ENCODE data around the gene RFC1.
"Not testable (repeated sequence)": the region's sequence is repeated elsewhere in the genome, so short reads cannot be mapped to it uniquely, and the experiment has no call there.

The RFC1 gene

GRCh38 chr4:39365830-39366771 lies at the start of gene RFC1:
TSS of gene RFC1 (minus strand) at chr4:39366362. CDS start at chr4:39366241, 121 bp downstream.
- DNase-seq: peak; percentile 39 to 70

DNA sequence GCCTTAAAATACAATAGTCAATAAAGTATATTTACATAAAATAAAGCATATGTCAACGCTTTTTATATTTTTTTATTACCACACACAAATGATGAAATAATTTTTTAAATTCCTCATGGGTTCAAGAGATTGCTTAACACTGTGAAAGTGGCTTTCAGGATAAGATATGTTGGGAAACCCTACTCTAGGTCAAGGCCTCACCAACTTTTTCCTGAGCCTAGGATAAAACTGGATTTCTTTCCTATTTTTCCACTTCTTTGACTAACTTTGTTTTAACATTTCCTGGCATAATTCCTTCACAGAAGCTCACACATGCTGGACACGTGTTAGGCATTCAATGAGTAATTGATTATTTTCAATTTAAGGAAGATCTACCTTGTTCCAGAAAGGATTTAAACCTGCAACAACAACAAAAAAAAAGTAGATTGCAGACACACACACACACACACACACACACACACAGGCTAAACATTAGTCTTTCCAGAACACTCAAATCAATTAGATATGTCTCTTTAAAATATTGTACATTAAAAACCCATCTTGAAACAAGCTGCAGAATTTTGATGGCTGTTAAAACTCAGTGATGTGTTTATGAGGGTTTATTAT lies 49.6 kb upstream of the RFC1 start:
- DNase-seq: no peak

DNA sequence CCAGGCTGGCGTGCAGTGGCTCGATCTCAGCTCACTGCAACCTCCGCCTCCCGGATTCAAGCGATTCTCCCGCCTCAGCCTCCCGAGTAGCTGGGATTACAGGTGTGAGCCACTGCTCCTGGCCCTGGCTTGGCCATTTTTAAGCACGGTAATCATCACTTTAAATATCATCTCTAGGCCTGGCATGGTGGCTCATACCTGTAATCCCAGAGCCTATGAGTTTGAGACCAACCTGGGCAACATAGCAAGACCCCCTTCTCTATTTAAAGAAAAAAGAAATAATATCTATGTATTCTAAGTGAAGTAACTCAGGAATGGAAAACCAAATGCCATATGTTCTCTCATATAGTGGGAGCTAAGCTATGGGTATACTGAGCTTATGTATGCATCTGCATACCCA lies 45.4 kb upstream of the RFC1 start:
- DNase-seq: not testable (repeated sequence)

DNA sequence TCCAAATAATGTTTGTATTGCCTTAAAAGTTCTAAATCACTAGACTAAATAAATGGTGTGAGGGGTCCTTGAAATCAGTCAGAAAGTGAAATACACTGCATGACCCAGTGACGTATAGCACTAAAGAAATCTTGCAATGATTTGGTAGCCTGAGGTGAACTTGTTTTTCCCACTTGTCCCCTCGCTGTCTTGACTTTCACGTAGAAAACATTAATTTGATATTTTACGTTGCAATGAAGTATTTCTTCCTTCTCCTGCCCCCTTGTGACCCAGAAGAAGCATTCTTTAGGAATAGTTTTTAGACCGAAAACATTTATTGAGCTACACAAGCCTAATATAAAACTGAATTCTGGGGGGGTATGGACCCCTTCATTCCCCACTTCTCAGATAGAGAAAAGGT lies 44.3 kb upstream of the RFC1 start:
- DNase-seq: peak in 1 of 2 donors; percentile 2

GRCh38 chr4:39407584-39407885 lies 41.4 kb upstream of the RFC1 start:
- no peak for DNase-seq

DNA sequence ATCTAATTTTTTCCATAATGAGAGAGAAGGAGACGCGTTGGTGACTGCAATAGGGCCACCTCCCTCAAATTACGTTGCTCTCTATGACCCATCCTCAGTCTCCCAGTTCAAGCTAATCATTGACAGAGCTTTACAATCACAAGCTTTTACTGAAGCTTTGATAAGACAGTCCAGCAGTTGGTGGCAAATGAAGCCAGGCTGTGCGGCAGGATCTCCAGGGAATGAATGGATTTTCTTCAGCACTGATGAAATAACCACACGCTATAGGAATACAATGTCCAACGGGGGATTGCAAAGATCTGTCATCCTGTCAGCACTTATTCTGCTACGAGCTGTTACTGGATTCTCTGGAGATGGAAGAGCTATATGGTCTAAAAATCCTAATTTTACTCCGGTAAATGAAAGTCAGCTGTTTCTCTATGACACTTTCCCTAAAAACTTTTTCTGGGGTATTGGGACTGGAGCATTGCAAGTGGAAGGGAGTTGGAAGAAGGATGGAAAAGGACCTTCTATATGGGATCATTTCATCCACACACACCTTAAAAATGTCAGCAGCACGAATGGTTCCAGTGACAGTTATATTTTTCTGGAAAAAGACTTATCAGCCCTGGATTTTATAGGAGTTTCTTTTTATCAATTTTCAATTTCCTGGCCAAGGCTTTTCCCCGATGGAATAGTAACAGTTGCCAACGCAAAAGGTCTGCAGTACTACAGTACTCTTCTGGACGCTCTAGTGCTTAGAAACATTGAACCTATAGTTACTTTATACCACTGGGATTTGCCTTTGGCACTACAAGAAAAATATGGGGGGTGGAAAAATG lies 40.8 kb upstream of the RFC1 start, which contains the start of gene KLB:
Gene KLB, plus strand, starts transcription at position 168 of the 821 bp plus-strand sequence. Its CDS starts 20 bp downstream, at position 188.
- no peak for DNase-seq

DNA sequence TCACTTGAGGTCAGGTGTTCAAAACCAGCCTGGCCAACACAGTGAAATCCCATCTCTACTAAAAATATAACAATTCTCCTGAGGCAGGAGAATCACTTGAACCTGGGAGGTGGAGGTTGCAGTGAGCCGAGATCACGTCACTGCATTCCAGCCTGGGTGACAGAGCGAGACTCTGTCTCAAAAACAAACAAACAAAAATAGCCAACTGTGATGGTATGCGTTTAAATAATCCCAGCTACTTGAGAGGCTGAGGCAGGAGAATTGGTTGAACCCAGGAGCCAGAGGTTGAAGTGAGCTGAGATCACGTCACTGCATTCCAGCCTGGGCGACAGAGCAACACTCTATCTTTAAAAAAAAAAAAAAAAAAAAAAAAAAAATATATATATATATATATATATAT lies 35.5 kb upstream of the RFC1 start:
- DNase-seq: not testable (repeated sequence)

GRCh38 chr4:39394706-39395105 lies 28.5 kb upstream of the RFC1 start:
- DNase-seq: no peak

DNA sequence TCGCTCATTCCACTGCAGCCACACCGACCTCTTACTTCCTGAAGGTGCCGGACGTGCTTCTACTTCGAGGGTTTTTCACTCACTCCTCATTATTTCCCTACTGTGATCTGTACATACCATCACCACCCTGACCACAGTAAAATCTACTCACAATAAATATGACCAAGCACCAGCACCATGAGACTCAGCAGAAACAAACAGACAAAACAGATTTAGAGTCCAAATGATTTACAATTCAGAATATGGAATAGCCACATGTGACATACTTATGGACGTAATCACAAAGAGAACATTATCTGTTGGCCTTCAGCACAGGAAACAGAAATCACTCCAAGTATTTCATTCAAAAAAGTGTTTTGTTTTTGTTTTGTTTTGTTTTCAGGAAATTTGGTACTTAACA lies 24.4 kb upstream of the RFC1 start:
- DNase-seq: no peak

- DNase-seq: no peak
Measured at GRCh38 chr4:39384563-39384962, 18.4 kb upstream of the RFC1 start.

DNA sequence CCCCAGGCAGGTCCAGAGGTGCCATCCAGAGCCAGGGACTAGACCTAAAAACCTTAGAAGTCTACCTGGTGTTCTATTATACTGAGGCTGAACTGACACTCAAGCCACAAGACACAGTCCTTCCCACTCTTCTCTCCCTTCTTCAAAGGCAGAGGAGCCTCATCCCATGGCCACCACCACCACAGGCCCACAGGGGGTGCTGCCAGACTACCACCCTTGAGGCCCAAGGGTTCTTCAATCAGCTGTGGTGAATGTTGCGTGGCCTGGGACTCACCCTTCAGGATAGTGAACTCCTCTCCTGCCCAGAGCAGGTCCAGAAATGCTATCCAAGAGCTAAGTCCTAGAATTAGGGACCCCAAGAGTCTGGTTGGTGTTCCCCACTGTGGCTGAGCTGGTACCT lies 17.5 kb upstream of the RFC1 start:
- DNase-seq: no peak

DNA sequence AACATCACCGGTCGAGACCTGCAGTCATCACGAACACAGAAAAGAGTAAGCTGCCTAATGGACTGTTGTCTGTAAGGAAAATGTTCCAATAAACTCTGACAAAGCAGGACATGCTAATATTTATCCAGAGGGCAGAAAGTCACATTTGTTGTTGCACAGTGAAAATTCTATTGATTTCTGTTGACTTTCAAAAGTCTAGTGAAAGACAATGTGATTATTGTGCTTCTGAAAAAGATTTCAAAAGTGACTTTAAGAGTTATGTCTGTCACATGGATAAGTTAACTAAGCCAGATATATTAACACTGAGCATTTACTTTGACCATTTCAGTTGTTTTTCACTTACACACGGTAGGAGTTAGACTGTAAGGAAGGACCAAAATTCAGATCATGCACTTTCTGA lies 9.3 kb upstream of the RFC1 start:
- no peak for DNase-seq

DNA sequence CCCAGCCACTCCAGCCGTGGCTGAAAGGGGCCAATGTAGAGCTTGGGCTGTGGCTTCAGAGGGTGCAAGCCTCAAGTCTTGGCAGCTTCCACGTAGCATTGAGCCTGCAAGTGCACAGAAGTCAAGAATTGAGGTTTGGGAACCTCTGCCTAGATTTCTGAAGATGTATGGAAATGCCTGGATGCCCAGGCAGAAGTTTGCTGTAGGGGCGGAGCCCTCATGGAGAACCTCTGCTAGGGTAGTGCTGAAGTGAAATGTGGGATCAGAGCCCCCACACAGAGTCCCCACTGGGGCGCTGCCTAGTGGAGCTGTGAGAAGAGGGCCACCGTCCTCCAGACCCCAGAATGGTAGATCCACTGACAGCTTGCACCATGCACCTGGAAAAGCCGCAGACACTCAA lies 5.0 kb upstream of the RFC1 start:
- not testable (repeated sequence) for DNase-seq

DNA sequence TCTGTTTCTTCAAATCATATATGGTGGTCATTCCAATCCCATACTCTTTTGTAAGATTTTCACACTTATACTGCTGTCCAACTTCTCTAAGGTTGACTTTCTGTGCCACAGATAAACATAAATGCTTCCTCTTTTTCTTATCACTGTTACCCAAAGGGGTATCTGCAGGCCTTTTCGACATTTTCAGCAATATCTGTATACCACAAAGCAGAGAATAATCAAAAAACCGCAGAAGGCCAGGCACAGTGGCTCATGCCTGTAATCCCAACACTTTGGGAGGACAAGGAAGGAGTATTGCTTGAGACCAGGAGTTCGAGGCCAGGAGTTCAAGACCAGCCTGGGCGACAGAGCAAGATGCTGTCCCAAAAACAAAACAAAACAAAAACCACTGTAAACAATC lies 3.1 kb upstream of the RFC1 start:
- no peak for DNase-seq

DNA sequence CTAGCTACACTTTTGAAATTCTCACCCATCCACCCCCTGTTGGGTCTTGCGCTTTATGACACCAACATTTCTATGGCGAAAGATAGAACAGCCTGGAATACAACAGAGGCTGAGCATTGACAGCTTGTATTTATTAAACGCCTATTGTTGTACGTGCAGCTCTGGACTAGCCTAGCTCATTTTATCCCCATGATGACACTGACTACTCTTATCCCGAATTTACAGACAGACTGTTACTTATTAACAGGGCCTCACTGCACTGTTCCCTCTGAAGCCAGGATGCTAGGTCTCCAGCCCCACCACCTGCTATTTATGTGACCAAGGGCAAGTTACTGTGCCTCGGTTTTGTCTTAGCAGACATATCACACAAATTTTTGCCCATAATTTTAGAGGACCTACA lies 1.0 kb upstream of the RFC1 start:
- DNase-seq: no peak

DNA sequence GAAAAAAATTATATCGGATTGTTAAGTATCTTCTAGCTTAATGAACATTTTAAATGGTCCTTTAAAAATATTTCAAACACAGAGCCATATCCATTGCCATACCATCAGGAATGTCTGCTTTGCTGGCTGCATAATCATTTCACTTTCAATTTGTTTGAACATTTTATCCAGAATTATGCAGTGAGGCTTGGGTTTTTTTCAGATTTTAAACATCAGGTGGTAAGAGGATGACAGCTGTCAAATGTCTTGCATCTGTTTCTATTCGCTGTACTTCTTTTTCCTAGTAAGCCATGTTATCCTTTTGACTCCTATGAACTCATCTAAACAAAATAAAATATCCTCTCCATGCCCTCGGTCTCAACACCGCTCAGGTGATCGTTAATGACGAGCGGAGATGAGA lies 802 bp downstream of the RFC1 start:
- DNase-seq: no peak

- no peak for DNase-seq
Measured at GRCh38 chr4:39363773-39364393, 2.3 kb downstream of the RFC1 start.

GRCh38 chr4:39362827-39363226 lies 3.3 kb downstream of the RFC1 start:
- no peak for DNase-seq

DNA sequence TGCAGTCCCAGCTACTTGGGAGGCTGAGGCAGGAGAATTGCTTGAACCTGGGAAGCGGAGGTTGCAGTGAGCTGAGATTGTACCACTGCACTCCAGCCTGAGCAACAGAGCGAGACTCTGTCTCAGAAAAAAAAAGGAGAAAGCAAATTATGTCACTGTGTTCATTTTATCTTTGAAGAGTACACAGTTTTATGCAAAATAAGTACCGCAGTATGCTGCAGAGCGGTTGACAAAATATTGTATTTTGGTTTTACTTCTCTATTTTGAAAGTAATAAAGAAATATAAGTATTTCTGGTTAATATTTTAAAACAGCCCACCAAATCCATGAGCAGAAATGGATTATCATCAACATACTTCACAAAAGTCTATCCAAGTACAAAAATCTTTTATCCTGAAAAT lies 5.6 kb downstream of the RFC1 start:
- DNase-seq: not testable (repeated sequence)

GRCh38 chr4:39357002-39357401 lies 9.2 kb downstream of the RFC1 start:
- DNase-seq: no peak

GRCh38 chr4:39354254-39354552 lies 12.0 kb downstream of the RFC1 start:
- DNase-seq: no peak

DNA sequence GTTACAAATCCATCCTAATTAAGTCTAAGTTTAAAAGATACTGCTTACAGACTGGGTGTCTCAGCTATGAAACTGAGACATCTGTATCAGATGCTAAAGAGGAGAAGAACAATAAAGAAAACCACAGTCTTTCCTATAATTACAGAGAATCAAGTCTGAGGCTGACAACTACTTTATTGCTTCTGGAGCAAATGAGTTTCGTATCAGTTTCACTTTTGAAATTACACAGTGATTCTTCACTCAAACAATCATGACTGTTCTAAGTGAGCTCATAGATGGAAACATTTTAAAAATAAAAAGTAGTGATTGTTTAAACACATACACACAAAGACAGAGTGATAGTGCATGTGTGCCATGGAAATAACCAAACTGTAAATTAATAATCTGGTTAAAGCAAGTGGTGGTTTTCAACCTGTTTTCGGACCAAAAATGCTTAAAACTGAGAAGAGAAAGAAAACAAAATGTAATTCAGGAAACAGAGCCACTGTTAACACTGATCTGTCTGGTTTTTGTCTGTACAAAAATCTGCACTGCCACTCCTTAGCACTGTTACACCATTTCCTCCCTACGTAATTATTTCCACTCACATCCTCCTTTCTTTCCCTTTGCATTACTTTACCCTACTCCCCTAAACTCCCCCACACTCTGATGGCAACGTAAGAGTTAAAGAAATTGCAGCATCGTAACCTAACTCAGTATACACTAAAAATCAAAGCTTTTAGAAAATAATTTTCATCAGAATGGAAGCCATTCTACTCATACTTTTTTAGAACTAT lies 12.5 kb downstream of the RFC1 start:
- peak in 1 of 2 donors; percentile 54 for DNase-seq

- DNase-seq: not testable (repeated sequence)
Measured at GRCh38 chr4:39353149-39353477, 13.0 kb downstream of the RFC1 start.

Data from hippocampal formation (tissue), 2 donors.